Sigmoid colon (tissue), 4 donors: ENCODE results near the gene PRAME.

Source experiments
- POLR2A ChIP-seq, 2 donors: fragments of 450-650 bp; IDR thresholded peaks; one replicate each; pipeline ENCODE4 v1.6.1; 2016; ENCODE audit warnings: antibody characterized with exemption in 2 of 2, mild to moderate bottlenecking in 2 of 2, moderate library complexity in 2 of 2
- POLR2AphosphoS5 ChIP-seq, 4 donors: sonication (generic); formaldehyde crosslinking; IDR thresholded peaks; one replicate each; pipeline ENCODE4 v1.6.1; 2017; ENCODE audit warnings: antibody characterized with exemption in 4 of 4
- TF ChIP-seq, protein P1 (sequence below), 4 experiments: fragments of 450-650 bp in 3 of 4; fragments of 200-600 bp in 1 of 4; IDR thresholded peaks; one replicate each; pipeline ENCODE4 v1.5.1; 2016 to 2019; ENCODE audit warnings: antibody characterized with exemption in 4 of 4, mild to moderate bottlenecking in 3 of 4, moderate library complexity in 2 of 4

GRCh38 chr22:22531770-22532546 lies 27.1 kb downstream of the PRAME start:
- TF ChIP-seq POLR2A (IDR thresholded peaks at IDR 0.05) (no peak), POLR2AphosphoS5 (IDR thresholded peaks at IDR 0.05) (no peak)
- TF ChIP-seq, protein P1, sequence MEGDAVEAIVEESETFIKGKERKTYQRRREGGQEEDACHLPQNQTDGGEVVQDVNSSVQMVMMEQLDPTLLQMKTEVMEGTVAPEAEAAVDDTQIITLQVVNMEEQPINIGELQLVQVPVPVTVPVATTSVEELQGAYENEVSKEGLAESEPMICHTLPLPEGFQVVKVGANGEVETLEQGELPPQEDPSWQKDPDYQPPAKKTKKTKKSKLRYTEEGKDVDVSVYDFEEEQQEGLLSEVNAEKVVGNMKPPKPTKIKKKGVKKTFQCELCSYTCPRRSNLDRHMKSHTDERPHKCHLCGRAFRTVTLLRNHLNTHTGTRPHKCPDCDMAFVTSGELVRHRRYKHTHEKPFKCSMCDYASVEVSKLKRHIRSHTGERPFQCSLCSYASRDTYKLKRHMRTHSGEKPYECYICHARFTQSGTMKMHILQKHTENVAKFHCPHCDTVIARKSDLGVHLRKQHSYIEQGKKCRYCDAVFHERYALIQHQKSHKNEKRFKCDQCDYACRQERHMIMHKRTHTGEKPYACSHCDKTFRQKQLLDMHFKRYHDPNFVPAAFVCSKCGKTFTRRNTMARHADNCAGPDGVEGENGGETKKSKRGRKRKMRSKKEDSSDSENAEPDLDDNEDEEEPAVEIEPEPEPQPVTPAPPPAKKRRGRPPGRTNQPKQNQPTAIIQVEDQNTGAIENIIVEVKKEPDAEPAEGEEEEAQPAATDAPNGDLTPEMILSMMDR (IDR thresholded peaks at IDR 0.05), result no peak
